GM19455 (cell line): Measurements from ENCODE around the gene NFKBIA.
"Not testable (repeated sequence)": the region's sequence is repeated elsewhere in the genome, so short reads cannot be mapped to it uniquely, and the experiment has no call there.

Source experiments
- ATAC-seq: cut with Tn5 transposase; IDR thresholded peaks from one replicate; pipeline ENCODE4 v1.9.1; 2021; ENCODE audit not compliant: unreplicated experiment

Gene NFKBIA

GRCh38 chr14:35404449-35405303 is at the start of gene NFKBIA:
Gene NFKBIA (minus strand): TSS chr14:35404749. CDS start chr14:35404644, 105 bp downstream.
- ATAC-seq: peak; percentile 62

GRCh38 chr14:35446450-35446849 is 41.9 kb upstream of the NFKBIA start:
- no peak for ATAC-seq

- ATAC-seq: no peak
These were observed 39.6 kb upstream of the NFKBIA start for GRCh38 chr14:35444104-35444503.

- ATAC-seq: no peak
These were observed 36.6 kb upstream of the NFKBIA start for GRCh38 chr14:35441160-35441559.

- ATAC-seq: no peak
These were observed 34.6 kb upstream of the NFKBIA start for GRCh38 chr14:35438910-35439713.

GRCh38 chr14:35438492-35438891 is 33.9 kb upstream of the NFKBIA start:
- not testable (repeated sequence) for ATAC-seq

GRCh38 chr14:35435177-35435576 is 30.6 kb upstream of the NFKBIA start:
- ATAC-seq: no peak

GRCh38 chr14:35433826-35434225 is 29.3 kb upstream of the NFKBIA start:
- ATAC-seq: no peak

- ATAC-seq: no peak
These were observed 26.1 kb upstream of the NFKBIA start for GRCh38 chr14:35430459-35431199.

GRCh38 chr14:35429951-35430350 is 25.4 kb upstream of the NFKBIA start:
- ATAC-seq: no peak

GRCh38 chr14:35425850-35426249 is 21.3 kb upstream of the NFKBIA start:
- ATAC-seq: no peak

- ATAC-seq: no peak
These were observed 19.1 kb upstream of the NFKBIA start for GRCh38 chr14:35423621-35424020.

- ATAC-seq: no peak
These were observed 15.7 kb upstream of the NFKBIA start for GRCh38 chr14:35420036-35420811.

- no peak for ATAC-seq
These were observed 14.9 kb upstream of the NFKBIA start for GRCh38 chr14:35419429-35419841.

- no peak for ATAC-seq
These were observed 13.5 kb upstream of the NFKBIA start for GRCh38 chr14:35418093-35418492.

GRCh38 chr14:35416108-35416750 is 11.7 kb upstream of the NFKBIA start:
- peak; percentile 33 for ATAC-seq

GRCh38 chr14:35414365-35414764 is 9.8 kb upstream of the NFKBIA start:
- ATAC-seq: no peak

- ATAC-seq: no peak
These were observed 7.9 kb upstream of the NFKBIA start for GRCh38 chr14:35412272-35413056.

- no peak for ATAC-seq
These were observed 6.3 kb upstream of the NFKBIA start for GRCh38 chr14:35410858-35411257.
